Endothelial cell of umbilical vein (primary cell): Measurements from ENCODE around the gene RAB17.

Source experiments
- POLR2A ChIP-seq: IDR thresholded peaks from 2 replicates; pipeline ENCODE4 v1.6.1; 2012; ENCODE audit warnings: low read depth, mild to moderate bottlenecking, control low read depth, low read length
- POLR2AphosphoS5 ChIP-seq: IDR thresholded peaks from 2 replicates; pipeline ENCODE4 v1.6.1; 2012; ENCODE audit warnings: low read depth, mild to moderate bottlenecking, control low read depth, low read length, moderate library complexity; ENCODE audit not compliant: insufficient read depth
- TF ChIP-seq, protein P1 (sequence below), 2 donors: IDR thresholded peaks; 1 replicate in 1 of 2; 2 replicates in 1 of 2; pipeline ENCODE4 v1.5.1; 2011; ENCODE audit warnings: low read length in 2 of 2, mild to moderate bottlenecking in 2 of 2, moderate library complexity in 2 of 2, control low read depth in 1 of 2, inconsistent platforms in 1 of 2, low read depth in 1 of 2; ENCODE audit not compliant: insufficient read depth in 1 of 2; ENCODE audit errors: extremely low read depth in 1 of 2
- TF ChIP-seq, protein P2 (sequence below): IDR thresholded peaks from 2 replicates; pipeline ENCODE4 v1.6.1; 2011; ENCODE audit not compliant: insufficient read depth, insufficient read length

DNA sequence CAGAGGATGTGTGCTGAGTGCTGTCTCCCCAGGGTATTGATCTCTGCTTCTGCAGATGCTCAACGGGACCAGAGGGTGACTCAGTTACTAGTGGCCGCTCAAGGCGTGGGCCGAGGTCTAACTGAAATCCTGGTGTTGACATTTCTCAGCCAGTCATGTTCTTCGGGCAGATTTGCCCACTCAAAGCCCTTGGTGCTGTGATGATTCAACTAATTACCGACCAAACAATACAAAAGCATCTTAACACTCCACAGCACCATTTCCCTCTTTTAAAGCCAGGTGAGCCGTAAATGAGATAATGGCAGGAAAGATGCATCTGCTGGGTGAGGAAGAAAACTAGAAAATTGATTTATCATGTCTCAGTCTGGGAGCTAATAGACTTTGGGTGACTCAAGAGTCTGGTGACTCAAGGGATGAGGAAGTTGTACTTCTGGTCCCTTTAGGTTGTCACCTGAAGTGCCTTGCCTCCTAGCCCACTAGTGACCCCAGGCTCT, 56.8 kb downstream of the RAB17 start:
- TF ChIP-seq, protein P1, sequence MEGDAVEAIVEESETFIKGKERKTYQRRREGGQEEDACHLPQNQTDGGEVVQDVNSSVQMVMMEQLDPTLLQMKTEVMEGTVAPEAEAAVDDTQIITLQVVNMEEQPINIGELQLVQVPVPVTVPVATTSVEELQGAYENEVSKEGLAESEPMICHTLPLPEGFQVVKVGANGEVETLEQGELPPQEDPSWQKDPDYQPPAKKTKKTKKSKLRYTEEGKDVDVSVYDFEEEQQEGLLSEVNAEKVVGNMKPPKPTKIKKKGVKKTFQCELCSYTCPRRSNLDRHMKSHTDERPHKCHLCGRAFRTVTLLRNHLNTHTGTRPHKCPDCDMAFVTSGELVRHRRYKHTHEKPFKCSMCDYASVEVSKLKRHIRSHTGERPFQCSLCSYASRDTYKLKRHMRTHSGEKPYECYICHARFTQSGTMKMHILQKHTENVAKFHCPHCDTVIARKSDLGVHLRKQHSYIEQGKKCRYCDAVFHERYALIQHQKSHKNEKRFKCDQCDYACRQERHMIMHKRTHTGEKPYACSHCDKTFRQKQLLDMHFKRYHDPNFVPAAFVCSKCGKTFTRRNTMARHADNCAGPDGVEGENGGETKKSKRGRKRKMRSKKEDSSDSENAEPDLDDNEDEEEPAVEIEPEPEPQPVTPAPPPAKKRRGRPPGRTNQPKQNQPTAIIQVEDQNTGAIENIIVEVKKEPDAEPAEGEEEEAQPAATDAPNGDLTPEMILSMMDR (IDR thresholded peaks at IDR 0.05; ENCODE audit: extremely low read depth in 1 of 2, insufficient read depth in 1 of 2, low read depth in 1 of 2, low read length in 2 of 2) = no peak
- TF ChIP-seq, protein P2, sequence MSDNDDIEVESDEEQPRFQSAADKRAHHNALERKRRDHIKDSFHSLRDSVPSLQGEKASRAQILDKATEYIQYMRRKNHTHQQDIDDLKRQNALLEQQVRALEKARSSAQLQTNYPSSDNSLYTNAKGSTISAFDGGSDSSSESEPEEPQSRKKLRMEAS = no peak
- TF ChIP-seq POLR2A (no peak), POLR2AphosphoS5 (no peak)
